Endodermal cell (in vitro differentiated cells): Measurements from ENCODE around the gene ADGRG6. TPM values are rescaled to one million over a fixed set of nuclear protein-coding genes. Genes with fewer than 3 reads are reported as not detected.

Experiments
- DNase-seq: peaks from one replicate; pipeline ENCODE4 v3.0.0-alpha.2; 2017
- H3K27ac ChIP-seq: 2 replicates; pipeline ENCODE4 v1.5.1; 2013; ENCODE audit warnings: mild to moderate bottlenecking, low read depth, low read length, moderate library complexity
- H3K27me3 ChIP-seq: 2 replicates; pipeline ENCODE4 v1.6.1; 2013; ENCODE audit warnings: mild to moderate bottlenecking, low read length, moderate library complexity; ENCODE audit not compliant: insufficient read depth, control insufficient read depth, poor library complexity, severe bottlenecking
- H3K36me3 ChIP-seq: 2 replicates; pipeline ENCODE4 v1.7.0; 2013; ENCODE audit warnings: mild to moderate bottlenecking, low read length, moderate library complexity; ENCODE audit not compliant: control insufficient read depth, insufficient read depth
- H3K4me1 ChIP-seq: one replicate; pipeline ENCODE4 v1.7.0; 2013; ENCODE audit warnings: low read length; ENCODE audit not compliant: control insufficient read depth, insufficient read depth
- H3K4me3 ChIP-seq: 2 replicates; pipeline ENCODE4 v1.5.1; 2013; ENCODE audit warnings: mild to moderate bottlenecking, low read length, moderate library complexity
- H3K9ac ChIP-seq: 2 replicates; pipeline ENCODE4 v1.6.1; 2013; ENCODE audit warnings: mild to moderate bottlenecking, low read length, moderate library complexity; ENCODE audit not compliant: poor library complexity, severe bottlenecking; ENCODE audit errors: extremely low read depth
- H3K9me3 ChIP-seq: 2 replicates; pipeline ENCODE4 v1.6.1; 2013; ENCODE audit warnings: mild to moderate bottlenecking, low read length, moderate library complexity; ENCODE audit not compliant: control insufficient read depth
- H3K27ac Mint-ChIP-seq: 2 replicates; pipeline ENCODE4 v1.8.0; 2020; ENCODE audit warnings: mixed read lengths
- H3K27me3 Mint-ChIP-seq: 2 replicates; pipeline ENCODE4 v1.8.0; 2021; ENCODE audit warnings: mild to moderate bottlenecking, mixed read lengths; ENCODE audit not compliant: insufficient read depth
- H3K36me3 Mint-ChIP-seq: 2 replicates; pipeline ENCODE4 v1.8.0; 2020; ENCODE audit warnings: low read depth, mixed read lengths
- H3K4me1 Mint-ChIP-seq: 2 replicates; pipeline ENCODE4 v1.8.0; 2020; ENCODE audit warnings: mixed read lengths
- H3K4me3 Mint-ChIP-seq: 2 replicates; pipeline ENCODE4 v1.8.0; 2020; ENCODE audit warnings: mild to moderate bottlenecking, moderate library complexity, mixed read lengths
- H3K9me3 Mint-ChIP-seq: 2 replicates; pipeline ENCODE4 v1.8.0; 2020; ENCODE audit warnings: mild to moderate bottlenecking, mixed read lengths
- CTCF ChIP-seq: fragments of 200-600 bp; sonication (generic); conservative IDR thresholded peaks from 2 replicates; pipeline ENCODE4 v1.5.0; 2021; ENCODE audit warnings: antibody characterized with exemption, mild to moderate bottlenecking
- WGBS, 2 experiments: methylation state at CpG; one replicate each; pipeline versions ENCODE4 v1.1.5 to v1.1.7; 2013; ENCODE audit warnings: missing lambda C conversion rate in 2 of 2, mixed read lengths in 1 of 2; ENCODE audit not compliant: insufficient coverage in 1 of 2, insufficient read length in 1 of 2; 5-methylcytosine and 5-hydroxymethylcytosine counted together
- total RNA-seq, 2 donors: library from RNA; stranded (reverse); fragmentation: NEBNext Ultra II Directional in 1 of 2; extraction: Animal tissue kit (Norgen Biotek cat#: 25700) in 1 of 2; gene quantifications; 2 replicates in 1 of 2; 3 replicates in 1 of 2; pipeline ENCODE4 v1.2.1, GENCODE V29; 2021

The ADGRG6 gene
- total RNA-seq, 2 donors from 2014 or later: 20.4 to 26.8 TPM

- no peak overlapping the region for H3K4me3 ChIP-seq
- H3K9me3 ChIP-seq: no peaks in the 10 kb centered on the region
- no peak overlapping the region for H3K9ac ChIP-seq
- H3K27ac ChIP-seq: no peak overlapping the region
- no peaks in the 10 kb centered on the region for H3K36me3 Mint-ChIP-seq
- WGBS, 2 experiments: 95 to 99% methylated on average over 6 of the region's 6 CpGs
- peaks cover 13% of the 10 kb centered on the region for H3K4me1 Mint-ChIP-seq
- no peak for DNase-seq
- no peaks in the 10 kb centered on the region for H3K9me3 Mint-ChIP-seq
- no peaks in the 10 kb centered on the region for H3K36me3 ChIP-seq
- no peak for TF ChIP-seq CTCF
- no peaks in the 10 kb centered on the region for H3K27me3 ChIP-seq
- H3K27me3 Mint-ChIP-seq: no peaks in the 10 kb centered on the region
- peaks cover 5% of the 10 kb centered on the region for H3K4me1 ChIP-seq
- H3K27ac Mint-ChIP-seq: no peak overlapping the region
- no peak overlapping the region for H3K4me3 Mint-ChIP-seq
These were observed 43.5 kb upstream of the ADGRG6 start for GRCh38 chr6:142258305-142258704.

DNA sequence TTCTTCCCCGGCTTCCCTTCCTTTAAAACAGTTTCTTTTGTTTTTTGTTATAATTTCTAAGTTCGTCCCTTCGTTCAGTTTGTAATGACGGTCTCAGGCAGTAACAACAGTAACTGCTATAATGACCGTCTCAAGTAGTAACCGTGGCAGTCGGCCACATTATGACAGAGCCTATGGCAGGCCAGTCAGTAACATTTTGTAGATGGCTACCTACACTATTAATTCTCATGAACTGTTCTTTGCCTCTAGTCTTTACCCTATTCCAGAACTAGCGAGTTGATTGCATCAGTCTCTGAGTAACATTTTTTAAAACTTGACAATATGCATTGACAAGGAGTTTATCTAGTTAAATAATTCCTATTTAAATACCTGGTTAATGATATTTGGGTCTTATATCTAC, 43.0 kb upstream of the ADGRG6 start:
- DNase-seq: no peak
- Histone ChIP-seq H3K9ac (no peak overlapping the region), H3K4me1 (peaks cover 5% of the 10 kb centered on the region), H3K27me3 (no peaks in the 10 kb centered on the region), H3K4me3 (no peak overlapping the region), H3K27ac (no peak overlapping the region), H3K9me3 (no peaks in the 10 kb centered on the region), H3K36me3 (no peaks in the 10 kb centered on the region)
- no peak for TF ChIP-seq CTCF
- no peaks in the 10 kb centered on the region for H3K9me3 Mint-ChIP-seq
- H3K4me3 Mint-ChIP-seq: no peak overlapping the region
- no peaks in the 10 kb centered on the region for H3K36me3 Mint-ChIP-seq
- no peaks in the 10 kb centered on the region for H3K27me3 Mint-ChIP-seq
- H3K27ac Mint-ChIP-seq: no peak overlapping the region
- 93 to 95% methylated on average over 6 to 8 of the region's 8 CpGs for WGBS, 2 experiments
- peaks cover 13% of the 10 kb centered on the region for H3K4me1 Mint-ChIP-seq

DNA sequence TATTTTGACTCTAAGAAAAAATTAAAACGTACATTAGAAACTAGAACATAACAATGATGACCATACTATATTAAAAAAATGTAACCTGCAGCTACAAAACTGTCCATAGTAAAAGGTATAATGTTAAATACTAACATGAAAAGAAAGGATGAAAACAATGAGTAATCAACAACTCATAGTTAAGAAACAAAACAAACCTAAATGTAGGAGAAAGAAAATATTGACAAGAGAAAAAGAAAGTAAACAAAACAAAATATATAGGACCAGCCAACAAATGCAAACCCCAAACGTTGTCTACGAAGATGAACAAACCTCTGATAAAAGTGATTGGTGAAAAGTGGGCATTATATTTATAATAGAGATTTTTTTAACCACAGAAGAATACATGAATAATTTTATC, 41.1 kb upstream of the ADGRG6 start:
- H3K4me3 ChIP-seq: no peak overlapping the region
- Mint-ChIP-seq H3K4me1 (peaks cover 13% of the 10 kb centered on the region), H3K9me3 (no peaks in the 10 kb centered on the region), H3K4me3 (no peak overlapping the region), H3K36me3 (no peaks in the 10 kb centered on the region), H3K27ac (no peak overlapping the region), H3K27me3 (no peaks in the 10 kb centered on the region)
- no peaks in the 10 kb centered on the region for H3K27me3 ChIP-seq
- H3K36me3 ChIP-seq: no peaks in the 10 kb centered on the region
- 100% methylated on average over 3 of the region's 3 CpGs; no CpG with 5 or more reads in 1 of the 2 experiments for WGBS, 2 experiments
- H3K9ac ChIP-seq: no peak overlapping the region
- no peaks in the 10 kb centered on the region for H3K9me3 ChIP-seq
- DNase-seq: no peak
- TF ChIP-seq CTCF: no peak
- no peak overlapping the region for H3K27ac ChIP-seq
- H3K4me1 ChIP-seq: peaks cover 5% of the 10 kb centered on the region
